Fibroblast of pulmonary artery (primary cell): ENCODE data around the gene SMCO2.

ENCODE experiments used
- DNase-seq: peaks from one replicate; pipeline ENCODE4 v3.0.0-alpha.2; 2010; ENCODE audit warnings: low read depth
- H3K4me3 ChIP-seq: replicated peaks from 2 replicates; pipeline ENCODE4 v1.5.1; 2011; ENCODE audit warnings: low read depth, mild to moderate bottlenecking, control low read depth, low read length, moderate library complexity
- CTCF ChIP-seq: IDR thresholded peaks from 2 replicates; pipeline ENCODE4 v1.5.1; 2011; ENCODE audit warnings: mild to moderate bottlenecking, control low read depth, low read length, inconsistent platforms; ENCODE audit errors: missing control alignments

Gene SMCO2

DNA sequence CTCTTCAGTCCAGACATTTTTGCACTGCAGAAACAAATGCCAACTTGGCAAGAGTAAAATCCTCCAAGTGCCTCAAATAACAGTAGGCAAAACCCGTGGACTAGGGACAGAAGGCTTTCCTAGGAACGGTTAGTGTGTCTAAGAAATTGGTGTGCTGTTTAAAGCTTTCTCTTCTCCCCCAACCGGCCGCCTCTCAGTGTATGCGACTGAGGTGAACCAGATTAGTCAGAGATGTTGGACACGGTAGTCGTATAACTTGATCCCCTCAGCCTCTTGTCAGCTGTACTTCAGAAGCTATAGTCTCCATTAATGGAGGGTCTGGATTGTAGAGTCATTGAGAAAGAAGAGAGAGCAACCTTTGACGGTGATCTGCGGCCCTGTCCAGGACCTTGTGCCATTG is 99.1 kb downstream of the SMCO2 start:
- no peak overlapping the region for H3K4me3 ChIP-seq
- no peak for TF ChIP-seq CTCF
- DNase-seq: no peak

GRCh38 chr12:27547592-27547991 is 101.1 kb downstream of the SMCO2 start:
- no peak for TF ChIP-seq CTCF
- no peak overlapping the region for H3K4me3 ChIP-seq

GRCh38 chr12:27548301-27549199 is 102.0 kb downstream of the SMCO2 start:
- H3K4me3 ChIP-seq: no peak overlapping the region

More at GRCh38 chr12:27547592-27547991, 101.1 kb downstream of the SMCO2 start:
- no peak for DNase-seq

DNA sequence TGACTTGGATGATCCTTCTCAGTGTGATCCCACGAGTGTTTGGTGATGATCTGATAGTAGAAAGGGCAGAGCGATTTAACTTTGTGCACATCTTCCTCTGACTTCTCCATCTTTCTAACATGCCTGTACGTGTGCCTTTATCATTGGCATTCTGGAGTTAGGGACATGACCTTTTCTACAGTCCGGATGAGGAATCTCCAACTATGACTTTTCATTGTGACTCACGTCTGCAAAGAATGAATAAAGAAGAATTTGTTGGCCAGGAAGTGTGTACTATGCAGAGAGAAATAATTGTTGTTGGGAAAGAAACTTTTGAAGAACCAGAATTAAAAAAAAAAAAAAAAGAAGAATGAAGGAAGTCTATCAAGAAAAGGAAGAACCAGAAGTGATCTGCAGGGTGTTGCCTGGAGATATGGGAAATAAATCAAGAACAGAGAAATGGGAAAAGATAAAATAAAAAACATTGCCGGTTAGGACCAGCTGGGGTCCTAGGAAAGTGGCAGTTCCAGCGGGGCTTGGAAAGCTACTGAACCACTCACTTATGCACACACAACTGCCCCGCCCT is 102.8 kb downstream of the SMCO2 start:
- peak overlapping the region; percentile 30 for H3K4me3 ChIP-seq

More at GRCh38 chr12:27548301-27549199, 102.0 kb downstream of the SMCO2 start:
- no peak for TF ChIP-seq CTCF
- DNase-seq: no peak

GRCh38 chr12:27549801-27550652 is 103.5 kb downstream of the SMCO2 start:
- peak; percentile 99 for DNase-seq
- H3K4me3 ChIP-seq: peak overlapping the region; percentile 30
- no peak for TF ChIP-seq CTCF

More for the DNA sequence above, 102.8 kb downstream of the SMCO2 start:
- peak; percentile 89 for DNase-seq
- no peak for TF ChIP-seq CTCF

- H3K4me3 ChIP-seq: no peak overlapping the region
- no peak for TF ChIP-seq CTCF
- no peak for DNase-seq
Measured at GRCh38 chr12:27550653-27550975, 104.1 kb downstream of the SMCO2 start.
